Testis (tissue), 3 donors: Measurements from ENCODE around the gene GPR171. TPM values are rescaled to one million over a fixed set of nuclear protein-coding genes. Genes with fewer than 3 reads are reported as not detected.

Source experiments
- DNase-seq: peaks from one replicate; pipeline ENCODE4 v3.0.0-alpha.2; 2019
- H3K27ac ChIP-seq, 2 donors: fragments of 200-600 bp; sonication (generic); one replicate each; pipeline ENCODE4 v1.5.1; 2019
- H3K27me3 ChIP-seq: fragments of 200-600 bp; sonication (generic); one replicate; pipeline ENCODE4 v1.5.1; 2019
- H3K36me3 ChIP-seq: fragments of 200-600 bp; sonication (generic); one replicate; pipeline ENCODE4 v1.5.1; 2017; ENCODE audit warnings: low read depth; ENCODE audit errors: missing control alignments
- H3K4me1 ChIP-seq: fragments of 200-600 bp; sonication (generic); one replicate; pipeline ENCODE4 v1.5.1; 2019
- H3K4me3 ChIP-seq, 2 donors: fragments of 200-600 bp; sonication (generic); one replicate each; pipeline ENCODE4 v1.5.1; 2017 to 2019
- H3K9me3 ChIP-seq: fragments of 200-600 bp; sonication (generic); one replicate; pipeline ENCODE4 v1.5.1; 2017
- POLR2A ChIP-seq: fragments of 450-650 bp; IDR thresholded peaks from one replicate; pipeline ENCODE4 v1.6.1; 2017; ENCODE audit warnings: antibody characterized with exemption, mild to moderate bottlenecking, moderate library complexity
- WGBS, 2 donors: methylation state at CpG; one replicate each; pipeline ENCODE4 v1.1.5; 2018; 5-methylcytosine and 5-hydroxymethylcytosine counted together
- intact Hi-C: fragments of 100-400 bp; cut with DNase I; formaldehyde crosslinking; loops from one replicate; pipeline ENCODE4 v1.15.1; 2023; ENCODE audit warnings: low total_unique reads
- polyA plus RNA-seq: library from polyadenylated mRNA; stranded (reverse); fragments of 350-450 nt; fragmentation: Illumina TruSeq; extraction: RNeasy Lipid Tissue Mini Kit (QIAGEN cat#74804); gene quantifications from one replicate; pipeline ENCODE4 v1.2.3, GENCODE V29; 2014; ENCODE audit warnings: low read depth, low replicate concordance; ENCODE audit not compliant: insufficient read depth
- small RNA-seq, 2 donors: library from RNA; depleted of rRNA; stranded (forward); fragments of <200 nt; gene quantifications; one replicate each; pipeline ENCODE3, GENCODE V24; 2016
- total RNA-seq, 2 donors: library from RNA; depleted of rRNA; stranded (reverse); fragments of >200 nt; gene quantifications; one replicate each; pipeline ENCODE4 v1.2.3, GENCODE V29; 2016
- TF ChIP-seq, protein P1 (sequence below), 3 experiments: fragments of 450-650 bp in 2 of 3; fragments of 200-600 bp in 1 of 3; sonication (generic) in 1 of 3; IDR thresholded peaks; one replicate each; pipeline ENCODE4 v1.5.1; 2016 to 2019; ENCODE audit warnings: antibody characterized with exemption in 3 of 3, mild to moderate bottlenecking in 2 of 3, moderate library complexity in 1 of 3

GPR171 gene
- total and polyA plus RNA-seq, 3 donors from 2014 or later, result 0.22 to 0.62 TPM; not detected in 1

DNA sequence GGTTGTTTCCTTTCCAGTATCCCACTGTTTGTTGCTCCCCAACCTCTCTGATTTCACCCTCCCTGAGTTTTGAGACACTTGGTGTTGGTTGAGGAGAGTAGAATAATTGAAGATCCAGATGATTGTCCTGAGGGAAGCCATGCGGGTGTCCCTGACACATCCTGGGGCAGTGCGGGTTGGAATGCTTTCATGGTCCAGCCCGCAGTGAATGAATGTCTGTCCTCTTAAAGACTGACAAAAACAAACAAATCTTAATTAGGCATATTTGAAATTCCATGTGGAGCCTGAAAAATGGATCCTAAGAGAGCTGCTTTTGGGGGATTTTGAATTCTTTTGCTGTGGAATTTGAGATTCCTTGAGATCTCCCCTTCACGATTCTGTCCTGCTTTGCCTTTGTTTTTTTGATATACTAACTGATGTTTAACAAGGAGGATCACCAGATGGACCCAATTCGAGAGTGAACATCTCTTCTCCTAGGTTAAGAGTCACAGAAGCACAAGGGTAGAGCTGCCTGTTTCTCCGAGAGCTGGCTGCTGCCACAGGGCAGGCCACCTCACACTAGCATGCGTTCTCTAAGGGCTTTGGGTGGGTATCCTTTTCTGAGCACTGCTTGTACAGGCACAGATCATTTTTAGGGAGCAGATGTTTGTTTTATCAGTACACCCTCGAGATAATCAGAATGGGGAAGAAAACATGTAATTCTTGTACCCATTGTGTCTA, 47.4 kb downstream of the GPR171 start:
- H3K27me3 ChIP-seq, result no peaks in the 10 kb centered on the region
- H3K27ac ChIP-seq, result no peak overlapping the region
- no peak for DNase-seq
- no peak for TF ChIP-seq POLR2A
- no peaks in the 10 kb centered on the region for H3K9me3 ChIP-seq
- no peaks in the 10 kb centered on the region for H3K4me1 ChIP-seq
- no peak overlapping the region for H3K4me3 ChIP-seq
- intact Hi-C loops, result loop anchor here (10.0 kb wide), 1 partner anchor 361 kb away; no protein-coding TSS in a partner anchor
- no peaks in the 10 kb centered on the region for H3K36me3 ChIP-seq
- 68 to 73% methylated on average over 8 of the region's 8 CpGs for WGBS, 2 donors

DNA sequence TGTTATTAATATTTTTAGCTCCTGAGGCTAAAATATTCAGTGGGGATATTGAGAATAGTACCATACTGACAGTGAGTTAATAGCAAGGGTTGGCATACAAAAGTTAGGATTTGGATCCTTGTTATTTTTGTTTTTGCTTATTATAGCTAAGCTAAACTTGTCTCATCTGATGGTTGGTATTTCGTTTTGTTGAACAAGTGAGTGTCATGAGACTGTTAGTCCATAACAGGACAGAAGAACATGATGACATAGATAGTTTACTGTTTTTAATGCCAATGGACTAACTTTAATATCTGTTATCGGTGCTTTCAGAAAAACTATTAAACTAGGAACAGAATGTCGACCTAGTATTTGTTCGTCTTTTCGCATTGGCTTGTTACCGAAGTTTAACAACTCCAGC, 48.5 kb downstream of the GPR171 start:
- Histone ChIP-seq H3K4me3 (no peak overlapping the region), H3K36me3 (no peaks in the 10 kb centered on the region), H3K4me1 (no peaks in the 10 kb centered on the region), H3K9me3 (no peaks in the 10 kb centered on the region), H3K27ac (no peak overlapping the region), H3K27me3 (no peaks in the 10 kb centered on the region)
- TF ChIP-seq, protein P1, sequence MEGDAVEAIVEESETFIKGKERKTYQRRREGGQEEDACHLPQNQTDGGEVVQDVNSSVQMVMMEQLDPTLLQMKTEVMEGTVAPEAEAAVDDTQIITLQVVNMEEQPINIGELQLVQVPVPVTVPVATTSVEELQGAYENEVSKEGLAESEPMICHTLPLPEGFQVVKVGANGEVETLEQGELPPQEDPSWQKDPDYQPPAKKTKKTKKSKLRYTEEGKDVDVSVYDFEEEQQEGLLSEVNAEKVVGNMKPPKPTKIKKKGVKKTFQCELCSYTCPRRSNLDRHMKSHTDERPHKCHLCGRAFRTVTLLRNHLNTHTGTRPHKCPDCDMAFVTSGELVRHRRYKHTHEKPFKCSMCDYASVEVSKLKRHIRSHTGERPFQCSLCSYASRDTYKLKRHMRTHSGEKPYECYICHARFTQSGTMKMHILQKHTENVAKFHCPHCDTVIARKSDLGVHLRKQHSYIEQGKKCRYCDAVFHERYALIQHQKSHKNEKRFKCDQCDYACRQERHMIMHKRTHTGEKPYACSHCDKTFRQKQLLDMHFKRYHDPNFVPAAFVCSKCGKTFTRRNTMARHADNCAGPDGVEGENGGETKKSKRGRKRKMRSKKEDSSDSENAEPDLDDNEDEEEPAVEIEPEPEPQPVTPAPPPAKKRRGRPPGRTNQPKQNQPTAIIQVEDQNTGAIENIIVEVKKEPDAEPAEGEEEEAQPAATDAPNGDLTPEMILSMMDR (IDR thresholded peaks at IDR 0.05), result no peak
- TF ChIP-seq POLR2A, result no peak
- intact Hi-C loops, result loop anchor here (1.0 to 10.0 kb wide), 2 partner anchors 26 to 360 kb away; no protein-coding TSS in a partner anchor
- 89 to 90% methylated on average over 6 of the region's 6 CpGs for WGBS, 2 donors
- DNase-seq, result no peak

DNA sequence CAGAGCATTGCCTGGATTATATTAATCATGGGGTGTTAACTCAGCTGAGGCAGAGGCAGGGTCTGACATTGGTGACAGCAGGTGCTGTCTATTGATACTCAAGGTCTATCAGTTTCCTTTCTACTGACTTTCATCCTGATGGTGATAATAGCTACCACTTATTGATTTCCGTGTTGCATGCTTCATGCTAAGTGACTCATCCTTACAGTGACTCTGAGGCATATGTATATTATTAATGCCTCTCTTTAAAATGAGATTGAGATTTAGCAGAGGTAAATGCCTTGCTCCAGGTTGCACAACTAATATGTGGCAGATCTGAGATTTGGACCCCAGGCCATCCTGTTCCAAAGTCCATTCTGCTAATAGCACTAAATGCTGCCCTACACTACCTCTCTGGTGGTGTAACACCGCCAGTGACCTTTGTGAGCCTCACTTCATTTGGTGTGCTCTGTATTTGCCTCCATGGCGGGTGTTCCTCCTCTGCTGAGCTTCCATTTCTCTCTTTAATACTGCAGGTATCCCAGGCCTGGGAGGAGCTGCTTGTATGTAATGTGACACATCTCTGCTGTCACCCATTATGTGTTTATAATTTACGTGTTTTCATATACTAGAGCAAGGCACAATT, 50.4 kb downstream of the GPR171 start:
- no peak for TF ChIP-seq POLR2A
- TF ChIP-seq, protein P1 (IDR thresholded peaks at IDR 0.05), result no peak
- Histone ChIP-seq H3K27ac (no peak overlapping the region), H3K36me3 (no peaks in the 10 kb centered on the region), H3K27me3 (no peaks in the 10 kb centered on the region), H3K4me1 (no peaks in the 10 kb centered on the region), H3K9me3 (no peaks in the 10 kb centered on the region), H3K4me3 (no peak overlapping the region)
- intact Hi-C loops, result loop anchor here (10.0 kb wide), 1 partner anchor 358 kb away; no protein-coding TSS in a partner anchor
- DNase-seq, result no peak
- WGBS, 2 donors, result 96 to 97% methylated on average over 4 of the region's 4 CpGs

Small RNA genes within 50 kb of the gene (small RNA-seq; reads per million reads assigned to genes)
- 1.5 to 1.7 reads per million in 2 donors for gene RNA5SP145

Other genes with a start within 250 kb of the GPR171 start
- under 1 TPM; 0.43 to 0.79 TPM for gene CLRN1, start 230.5 kb downstream of the GPR171 start, total RNA-seq
- 0.38 TPM for gene CLRN1, start 230.5 kb downstream of the GPR171 start, polyA plus RNA-seq
- gene MED12L, start 117.6 kb downstream of the GPR171 start, total RNA-seq, result 10 to 100 TPM; 10.3 to 18.5 TPM
- gene MED12L, start 117.6 kb downstream of the GPR171 start, polyA plus RNA-seq, result 10.4 TPM
- gene P2RY14, start 75.3 kb upstream of the GPR171 start, total RNA-seq, result under 1 TPM; 0.47 to 0.50 TPM
- 0.79 TPM for gene P2RY14, start 75.3 kb upstream of the GPR171 start, polyA plus RNA-seq
- not detected for gene GPR87, start 113.6 kb upstream of the GPR171 start, total RNA-seq
- not detected for gene GPR87, start 113.6 kb upstream of the GPR171 start, polyA plus RNA-seq
- under 1 TPM in 1 of 2 donors, not detected in 1; 0.31 TPM for gene P2RY13, start 126.3 kb upstream of the GPR171 start, total RNA-seq
- gene P2RY13, start 126.3 kb upstream of the GPR171 start, polyA plus RNA-seq, result 1.7 TPM
- not detected for gene P2RY12, start 181.5 kb upstream of the GPR171 start, total RNA-seq
- 0.47 TPM for gene P2RY12, start 181.5 kb upstream of the GPR171 start, polyA plus RNA-seq